CD14-positive monocyte (primary cell): ENCODE measurements around the gene SMTNL2. TPM values are rescaled to one million over a fixed set of nuclear protein-coding genes. Genes with fewer than 3 reads are reported as not detected.

Source experiments
- DNase-seq, 3 donors: peaks; one replicate each; pipeline ENCODE4 v3.0.0-alpha.2; 2011 to 2022
- H2AFZ ChIP-seq: 2 replicates; pipeline ENCODE4 v1.6.0; 2012; ENCODE audit warnings: mild to moderate bottlenecking, low read depth, low read length, inconsistent platforms; ENCODE audit not compliant: insufficient read depth, poor library complexity, severe bottlenecking
- H3K27ac ChIP-seq, 2 donors: 1 replicate in 1 of 2; 2 replicates in 1 of 2; pipeline ENCODE4 v1.5.1; 2012 to 2013; ENCODE audit warnings: low read length in 2 of 2, control low read depth in 1 of 2, inconsistent platforms in 1 of 2, low read depth in 1 of 2, mild to moderate bottlenecking in 1 of 2
- H3K27me3 ChIP-seq, 2 donors: one replicate each; pipeline versions ENCODE4 v1.6.0 to v1.6.1; 2011 to 2013; ENCODE audit warnings: low read length in 2 of 2; ENCODE audit not compliant: control insufficient read depth in 2 of 2, insufficient read depth in 2 of 2
- H3K36me3 ChIP-seq, 2 donors: replicated peaks in 1 of 2; 1 replicate in 1 of 2; 2 replicates in 1 of 2; pipeline versions ENCODE4 v1.5.1 to v1.6.1; 2012 to 2013; ENCODE audit warnings: low read length in 2 of 2, control low read depth in 1 of 2, inconsistent platforms in 1 of 2, mild to moderate bottlenecking in 1 of 2; ENCODE audit not compliant: insufficient read depth in 2 of 2, control insufficient read depth in 1 of 2
- H3K4me1 ChIP-seq, 2 donors: 1 replicate in 1 of 2; 2 replicates in 1 of 2; pipeline versions ENCODE4 v1.5.1 to v1.6.1; 2012 to 2013; ENCODE audit warnings: low read length in 2 of 2, control low read depth in 1 of 2, inconsistent platforms in 1 of 2, mild to moderate bottlenecking in 1 of 2, moderate library complexity in 1 of 2; ENCODE audit not compliant: insufficient read depth in 2 of 2, control insufficient read depth in 1 of 2
- H3K4me2 ChIP-seq: replicated peaks from 2 replicates; pipeline ENCODE3; 2012; ENCODE audit warnings: low read length, moderate library complexity, mild to moderate bottlenecking; ENCODE audit not compliant: poor library complexity, severe bottlenecking; ENCODE audit errors: extremely low read depth
- H3K4me3 ChIP-seq, 3 experiments: fragments of 200-600 bp in 1 of 3; sonication (generic) in 1 of 3; replicated peaks in 1 of 3; 1 replicate in 2 of 3; 2 replicates in 1 of 3; pipeline ENCODE4 v1.5.1; 2011 to 2013; ENCODE audit warnings: low read length in 3 of 3, mild to moderate bottlenecking in 3 of 3, control low read depth in 2 of 3, low read depth in 2 of 3, inconsistent platforms in 1 of 3, moderate library complexity in 1 of 3
- H3K79me2 ChIP-seq: 2 replicates; pipeline ENCODE4 v1.6.0; 2012; ENCODE audit warnings: mild to moderate bottlenecking, control low read depth, inconsistent platforms, low read length, moderate library complexity; ENCODE audit not compliant: insufficient read depth
- H3K9ac ChIP-seq: 2 replicates; pipeline ENCODE4 v1.6.0; 2017; ENCODE audit warnings: low read length, mild to moderate bottlenecking; ENCODE audit not compliant: insufficient read depth, poor library complexity, severe bottlenecking
- H3K9me3 ChIP-seq, 2 donors: replicated peaks in 1 of 2; 1 replicate in 1 of 2; 2 replicates in 1 of 2; pipeline versions ENCODE4 v1.5.1 to v1.6.1; 2012 to 2013; ENCODE audit warnings: low read length in 2 of 2, control low read depth in 1 of 2; ENCODE audit not compliant: control insufficient read depth in 1 of 2, insufficient read depth in 1 of 2
- H4K20me1 ChIP-seq: 2 replicates; pipeline ENCODE4 v1.6.0; 2012; ENCODE audit warnings: mild to moderate bottlenecking, low read length, control low read depth, moderate library complexity; ENCODE audit not compliant: insufficient read depth
- H3K27ac Mint-ChIP-seq, 7 donors: one replicate each; pipeline ENCODE4 v1.8.0; 2020; ENCODE audit warnings: mild to moderate bottlenecking in 7 of 7, mixed read lengths in 7 of 7, moderate library complexity in 6 of 7, inconsistent platforms in 2 of 7
- H3K27me3 Mint-ChIP-seq, 3 donors: one replicate each; pipeline ENCODE4 v1.8.0; 2021 to 2022; ENCODE audit warnings: low read depth in 3 of 3, mild to moderate bottlenecking in 3 of 3, mixed read lengths in 3 of 3, moderate library complexity in 3 of 3, inconsistent platforms in 1 of 3
- H3K36me3 Mint-ChIP-seq, 2 donors: one replicate each; pipeline ENCODE4 v1.8.0; 2020; ENCODE audit warnings: mixed read lengths in 2 of 2, inconsistent platforms in 1 of 2, mild to moderate bottlenecking in 1 of 2
- H3K4me1 Mint-ChIP-seq: one replicate; pipeline ENCODE4 v1.8.0; 2020; ENCODE audit warnings: mild to moderate bottlenecking, mixed read lengths
- H3K4me3 Mint-ChIP-seq, 2 donors: one replicate each; pipeline ENCODE4 v1.8.0; 2020; ENCODE audit warnings: mild to moderate bottlenecking in 2 of 2, mixed read lengths in 2 of 2, moderate library complexity in 1 of 2
- H3K9me3 Mint-ChIP-seq, 7 donors: one replicate each; pipeline ENCODE4 v1.8.0; 2020 to 2022; ENCODE audit warnings: mixed read lengths in 7 of 7, mild to moderate bottlenecking in 6 of 7, moderate library complexity in 6 of 7, inconsistent platforms in 2 of 7
- WGBS: methylation state at CpG from one replicate; pipeline ENCODE4 v1.1.5; 2013; ENCODE audit warnings: missing lambda C conversion rate; ENCODE audit not compliant: insufficient coverage; 5-methylcytosine and 5-hydroxymethylcytosine counted together
- intact Hi-C, 2 donors: fragments of 100-400 bp; cut with micrococcal nuclease; formaldehyde crosslinking; loops; one replicate each; pipeline versions ENCODE4 v1.15.0 to v1.15.1; 2023
- polyA plus RNA-seq, 3 donors: library from polyadenylated mRNA; depleted of rRNA in 1 of 3; unstranded in 2 of 3; stranded (reverse) in 1 of 3; fragments of 300-500 nt in 2 of 3; fragments of >200 nt in 1 of 3; fragmentation: Illumina TruSeq in 2 of 3; gene quantifications; 1 replicate in 2 of 3; 2 replicates in 1 of 3; pipeline ENCODE4 v1.2.3, GENCODE V29; 2012 to 2021
- TF ChIP-seq, protein P1 (sequence below): fragments of 200-600 bp; IDR thresholded peaks from one replicate; pipeline ENCODE4 v1.8.0; 2022; ENCODE audit warnings: antibody characterized with exemption, mild to moderate bottlenecking

SMTNL2 gene
- polyA plus RNA-seq, 3 donors, result 0.08 TPM; not detected in 2

DNA sequence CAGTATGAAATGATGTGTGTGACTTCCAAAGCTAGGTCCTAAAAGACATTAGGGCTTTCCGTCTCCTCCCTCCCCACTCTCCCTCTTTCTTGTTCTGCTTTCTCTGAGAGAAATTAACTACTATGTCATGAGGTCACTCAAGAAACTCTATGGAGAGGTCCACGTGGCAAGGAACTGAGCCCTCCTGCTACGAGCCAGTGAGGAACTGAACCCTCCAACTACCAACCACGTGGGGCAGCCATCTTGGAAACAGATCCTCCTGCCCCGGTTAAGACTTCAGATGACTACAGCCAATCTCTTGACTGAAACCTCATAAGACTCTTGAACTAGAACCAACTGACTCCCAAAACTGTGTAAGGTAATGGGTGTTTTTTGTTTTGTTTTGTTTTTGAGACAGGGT, 61.3 kb downstream of the SMTNL2 start:
- Histone ChIP-seq H3K4me3 (peak overlapping the region in 1 of 3 experiments; percentile 15), H3K4me2 (peak overlapping the region; percentile 3), H3K36me3 (no peaks in the 10 kb centered on the region), H3K9me3 (peaks cover 9 to 10% of the 10 kb centered on the region in 2 donors), H3K79me2 (no peaks in the 10 kb centered on the region), H3K4me1 (peaks cover 42 to 48% of the 10 kb centered on the region in 2 donors), H3K27me3 (peaks cover 25 to 44% of the 10 kb centered on the region in 2 donors), H2AFZ (peak overlapping the region; percentile 60), H3K9ac (no peak overlapping the region), H4K20me1 (no peaks in the 10 kb centered on the region), H3K27ac (no peak overlapping the region)
- peak overlapping the region in 1 of 2 donors; percentile 65 for H3K4me3 Mint-ChIP-seq
- peak overlapping the region in 4 of 7 donors; percentile 3 to 82 (median 34) for H3K27ac Mint-ChIP-seq
- TF ChIP-seq, protein P1, sequence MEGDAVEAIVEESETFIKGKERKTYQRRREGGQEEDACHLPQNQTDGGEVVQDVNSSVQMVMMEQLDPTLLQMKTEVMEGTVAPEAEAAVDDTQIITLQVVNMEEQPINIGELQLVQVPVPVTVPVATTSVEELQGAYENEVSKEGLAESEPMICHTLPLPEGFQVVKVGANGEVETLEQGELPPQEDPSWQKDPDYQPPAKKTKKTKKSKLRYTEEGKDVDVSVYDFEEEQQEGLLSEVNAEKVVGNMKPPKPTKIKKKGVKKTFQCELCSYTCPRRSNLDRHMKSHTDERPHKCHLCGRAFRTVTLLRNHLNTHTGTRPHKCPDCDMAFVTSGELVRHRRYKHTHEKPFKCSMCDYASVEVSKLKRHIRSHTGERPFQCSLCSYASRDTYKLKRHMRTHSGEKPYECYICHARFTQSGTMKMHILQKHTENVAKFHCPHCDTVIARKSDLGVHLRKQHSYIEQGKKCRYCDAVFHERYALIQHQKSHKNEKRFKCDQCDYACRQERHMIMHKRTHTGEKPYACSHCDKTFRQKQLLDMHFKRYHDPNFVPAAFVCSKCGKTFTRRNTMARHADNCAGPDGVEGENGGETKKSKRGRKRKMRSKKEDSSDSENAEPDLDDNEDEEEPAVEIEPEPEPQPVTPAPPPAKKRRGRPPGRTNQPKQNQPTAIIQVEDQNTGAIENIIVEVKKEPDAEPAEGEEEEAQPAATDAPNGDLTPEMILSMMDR, result no peak
- intact Hi-C loops, result no loop called here
- WGBS, result 16% methylated on average over 5 of the region's 5 CpGs
- H3K36me3 Mint-ChIP-seq, result peaks cover 0 to 5% of the 10 kb centered on the region in 2 donors
- DNase-seq, result peak; percentile 65 to 77 (median 67)
- peaks cover 61% of the 10 kb centered on the region for H3K4me1 Mint-ChIP-seq
- peaks cover 0 to 29% (median 17%) of the 10 kb centered on the region in 7 donors for H3K9me3 Mint-ChIP-seq
- H3K27me3 Mint-ChIP-seq, result peaks cover 42 to 52% (median 46%) of the 10 kb centered on the region in 3 donors

DNA sequence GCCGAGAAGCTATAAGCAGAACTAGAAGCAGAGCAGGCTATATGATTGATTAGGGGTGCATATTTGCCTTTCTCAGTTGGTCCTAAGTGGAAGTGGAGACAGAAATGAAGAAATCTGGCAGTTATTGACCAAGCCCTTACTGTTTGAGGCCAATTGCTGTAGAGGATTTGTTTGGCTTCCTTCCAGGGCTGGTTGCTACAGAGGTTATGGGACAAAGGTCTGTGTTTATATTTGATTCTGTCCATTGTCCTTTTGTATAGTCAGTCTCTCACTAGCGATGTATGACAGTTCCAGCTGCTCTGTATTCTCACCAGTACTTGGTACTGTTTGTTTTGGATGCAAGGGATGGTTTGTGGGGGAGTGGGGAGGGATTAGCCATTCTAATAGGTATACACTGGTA, 64.4 kb downstream of the SMTNL2 start:
- H3K4me1 ChIP-seq, result peaks cover 32 to 39% of the 10 kb centered on the region in 2 donors
- TF ChIP-seq, protein P1, result no peak
- no peak overlapping the region for H3K4me3 ChIP-seq
- peaks cover 0 to 12% (median 8%) of the 10 kb centered on the region in 7 donors for H3K9me3 Mint-ChIP-seq
- no peak overlapping the region for H3K27ac Mint-ChIP-seq
- H2AFZ ChIP-seq, result peak overlapping the region; percentile 37
- peaks cover 12 to 22% (median 19%) of the 10 kb centered on the region in 3 donors for H3K27me3 Mint-ChIP-seq
- H3K4me2 ChIP-seq, result no peak overlapping the region
- no peaks in the 10 kb centered on the region for H3K36me3 ChIP-seq
- no peaks in the 10 kb centered on the region for H3K79me2 ChIP-seq
- no peak overlapping the region for H3K9ac ChIP-seq
- DNase-seq, result peak in 1 of 3 donors; percentile 5
- H3K4me1 Mint-ChIP-seq, result peaks cover 53% of the 10 kb centered on the region
- 20% methylated on average over 2 of the region's 2 CpGs for WGBS
- no peak overlapping the region for H3K27ac ChIP-seq
- H4K20me1 ChIP-seq, result no peaks in the 10 kb centered on the region
- no peaks in the 10 kb centered on the region for H3K36me3 Mint-ChIP-seq
- H3K4me3 Mint-ChIP-seq, result peak overlapping the region; percentile 25 to 46
- peaks cover 0 to 10% of the 10 kb centered on the region in 2 donors for H3K9me3 ChIP-seq
- H3K27me3 ChIP-seq, result peaks cover 7 to 13% of the 10 kb centered on the region in 2 donors
- intact Hi-C loops, result no loop called here
